H1 (cell line): ENCODE results near the gene YAF2. TPM values are rescaled to one million over a fixed set of nuclear protein-coding genes. Genes with fewer than 3 reads are reported as not detected.

Source experiments
- CTCF ChIA-PET: fragments of 300-600 bp; sonication (Branson Sonifier 250); formaldehyde crosslinking; loops from one replicate; lab custom pipeline; 2021; ENCODE audit not compliant: partially characterized antibody; lab: Charles Lee
- POLR2A ChIA-PET: fragments of 300-600 bp; sonication (Branson Sonifier 250); formaldehyde crosslinking; loops from one replicate; lab custom pipeline; 2021; ENCODE audit warnings: inconsistent platforms; ENCODE audit not compliant: partially characterized antibody; lab: Charles Lee
- DNase-seq, 2 experiments: peaks; one replicate each; pipeline versions ENCODE4 v3.0.0 to v3.0.0-alpha.2; 2010 to 2022; ENCODE audit warnings: low spot score in 2 of 2, low read depth in 1 of 2, mixed read lengths in 1 of 2
- FAIRE-seq: peaks from 2 replicates; lab custom pipeline; 2011; peaks lifted over from hg19 to GRCh38; lab: Jason Lieb, UNC
- H2AFZ ChIP-seq: 2 replicates; pipeline ENCODE4 v1.8.1; 2012; ENCODE audit warnings: low read length, inconsistent platforms
- H2AK5ac ChIP-seq: 2 replicates; pipeline ENCODE4 v1.6.1; 2013; ENCODE audit warnings: low read depth, low read length
- H2BK120ac ChIP-seq: replicated peaks from 2 replicates; pipeline ENCODE3; 2013; ENCODE audit warnings: low read depth, low read length, inconsistent platforms
- H2BK12ac ChIP-seq: 2 replicates; pipeline ENCODE4 v1.6.1; 2013; ENCODE audit warnings: low read depth, low read length
- H2BK15ac ChIP-seq: 2 replicates; pipeline ENCODE4 v1.6.1; 2013; ENCODE audit warnings: low read length
- H2BK20ac ChIP-seq: 2 replicates; pipeline ENCODE4 v1.6.1; 2013; ENCODE audit warnings: low read length
- H2BK5ac ChIP-seq: 2 replicates; pipeline ENCODE4 v1.6.1; 2013; ENCODE audit warnings: low read depth, low read length
- H3K14ac ChIP-seq: 2 replicates; pipeline ENCODE4 v1.6.1; 2013; ENCODE audit warnings: inconsistent platforms; ENCODE audit not compliant: insufficient read length
- H3K18ac ChIP-seq: 2 replicates; pipeline ENCODE4 v1.6.1; 2013; ENCODE audit warnings: low read length; ENCODE audit errors: extremely low read depth
- H3K23ac ChIP-seq: 2 replicates; pipeline ENCODE4 v1.6.1; 2013; ENCODE audit warnings: inconsistent platforms; ENCODE audit not compliant: insufficient read length
- H3K23me2 ChIP-seq: 2 replicates; pipeline ENCODE4 v1.6.1; 2013; ENCODE audit warnings: low read depth, low read length
- H3K27ac ChIP-seq: 2 replicates; pipeline ENCODE4 v1.6.1; 2011; ENCODE audit warnings: low read depth, low read length, inconsistent platforms
- H3K27me3 ChIP-seq, 4 experiments: replicated peaks in 1 of 4; 1 replicate in 1 of 4; 2 replicates in 3 of 4; pipeline versions ENCODE4 v1.6.1 to v1.8.1; 2011 to 2013; ENCODE audit warnings: low read length in 3 of 4, mild to moderate bottlenecking in 3 of 4, inconsistent platforms in 2 of 4, mixed read lengths in 2 of 4, moderate library complexity in 1 of 4; ENCODE audit not compliant: control insufficient read depth in 3 of 4, insufficient read depth in 3 of 4; ENCODE audit errors: extremely low read depth in 1 of 4
- H3K36me3 ChIP-seq, 4 experiments: 2 replicates each; pipeline versions ENCODE4 v1.6.1 to v1.8.1; 2011 to 2013; ENCODE audit warnings: mild to moderate bottlenecking in 4 of 4, low read length in 3 of 4, moderate library complexity in 2 of 4, control low read depth in 1 of 4, inconsistent platforms in 1 of 4; ENCODE audit not compliant: insufficient read depth in 4 of 4, control insufficient read depth in 2 of 4
- H3K4ac ChIP-seq: replicated peaks from 2 replicates; pipeline ENCODE3; 2013; ENCODE audit warnings: low read length, low read depth, mixed read lengths, inconsistent platforms; ENCODE audit not compliant: insufficient read length
- H3K4me1 ChIP-seq, 4 experiments: replicated peaks in 1 of 4; 1 replicate in 1 of 4; 2 replicates in 3 of 4; pipeline versions ENCODE4 v1.6.1 to v1.8.1; 2011 to 2013; ENCODE audit warnings: low read length in 3 of 4, inconsistent platforms in 2 of 4, mixed read lengths in 1 of 4; ENCODE audit not compliant: insufficient read depth in 4 of 4, control insufficient read depth in 3 of 4
- H3K4me2 ChIP-seq, 2 experiments: 2 replicates each; pipeline versions ENCODE4 v1.6.1 to v1.8.1; 2011 to 2013; ENCODE audit warnings: low read depth in 2 of 2, low read length in 2 of 2, control low read depth in 1 of 2, inconsistent platforms in 1 of 2, mild to moderate bottlenecking in 1 of 2; ENCODE audit not compliant: insufficient read depth in 1 of 2
- H3K4me3 ChIP-seq, 4 experiments: fragments of 200-600, 300-600 bp in 1 of 4; sonication (generic), shearing (Covaris generic), sonication (Bioruptor Twin) in 1 of 4; 2 replicates each; pipeline versions ENCODE4 v1.5.1 to v1.8.1; 2011 to 2016; ENCODE audit warnings: low read length in 4 of 4, low read depth in 3 of 4, control low read depth in 2 of 4, inconsistent platforms in 2 of 4, mild to moderate bottlenecking in 2 of 4, mixed read lengths in 1 of 4, moderate library complexity in 1 of 4; ENCODE audit not compliant: insufficient read depth in 2 of 4; ENCODE audit errors: extremely low read depth in 1 of 4
- H3K56ac ChIP-seq: replicated peaks from 2 replicates; pipeline ENCODE3; 2013; ENCODE audit warnings: low read depth, mild to moderate bottlenecking, mixed read lengths, low read length, inconsistent platforms; ENCODE audit not compliant: insufficient read length
- H3K79me1 ChIP-seq: 2 replicates; pipeline ENCODE4 v1.6.1; 2013; ENCODE audit warnings: low read depth, low read length, control low read depth
- H3K79me2 ChIP-seq, 2 experiments: 2 replicates each; pipeline versions ENCODE4 v1.6.1 to v1.8.1; 2012 to 2013; ENCODE audit warnings: low read length in 2 of 2, mild to moderate bottlenecking in 2 of 2, inconsistent platforms in 1 of 2; ENCODE audit not compliant: insufficient read depth in 2 of 2, control insufficient read depth in 1 of 2
- H3K9ac ChIP-seq, 4 experiments: replicated peaks in 1 of 4; 1 replicate in 1 of 4; 2 replicates in 3 of 4; pipeline versions ENCODE4 v1.6.1 to v1.8.1; 2011 to 2013; ENCODE audit warnings: low read depth in 3 of 4, low read length in 3 of 4, control low read depth in 2 of 4, mild to moderate bottlenecking in 2 of 4, moderate library complexity in 2 of 4, inconsistent platforms in 1 of 4; ENCODE audit errors: extremely low read depth in 1 of 4
- H3K9me3 ChIP-seq, 2 experiments: 2 replicates each; pipeline versions ENCODE4 v1.6.1 to v1.8.1; 2012 to 2013; ENCODE audit warnings: mild to moderate bottlenecking in 2 of 2, moderate library complexity in 2 of 2, control low read depth in 1 of 2, inconsistent platforms in 1 of 2, low read depth in 1 of 2, low read length in 1 of 2, mixed read lengths in 1 of 2; ENCODE audit not compliant: insufficient read depth in 2 of 2
- H4K20me1 ChIP-seq, 2 experiments: replicated peaks in 1 of 2; 2 replicates each; pipeline versions ENCODE3 to v1.8.1; 2011 to 2013; ENCODE audit warnings: inconsistent platforms in 2 of 2, low read length in 2 of 2, mild to moderate bottlenecking in 1 of 2; ENCODE audit not compliant: insufficient read depth in 2 of 2, control insufficient read depth in 1 of 2
- H4K5ac ChIP-seq: 2 replicates; pipeline ENCODE4 v1.6.1; 2013; ENCODE audit warnings: low read length, low read depth, mixed read lengths, inconsistent platforms; ENCODE audit not compliant: insufficient read length
- H4K8ac ChIP-seq: 2 replicates; pipeline ENCODE4 v1.8.0; 2013; ENCODE audit warnings: mild to moderate bottlenecking, moderate library complexity, low read length, inconsistent platforms; ENCODE audit not compliant: insufficient read depth; ENCODE audit errors: extremely low read depth
- H4K91ac ChIP-seq: replicated peaks from 2 replicates; pipeline ENCODE3; 2013; ENCODE audit warnings: low read length, mixed read lengths, inconsistent platforms; ENCODE audit not compliant: insufficient read length
- BACH1 ChIP-seq: IDR thresholded peaks from 2 replicates; pipeline ENCODE4 v1.6.1; 2012; ENCODE audit warnings: low read length, improper control_type of control experiment
- CHD1 ChIP-seq: IDR thresholded peaks from 2 replicates; pipeline ENCODE4 v1.6.1; 2012; ENCODE audit warnings: low read depth, low read length, improper control_type of control experiment
- SIX5 ChIP-seq: IDR thresholded peaks from 2 replicates; pipeline ENCODE4 v1.6.1; 2011; ENCODE audit warnings: mild to moderate bottlenecking, low read depth, low read length
- SP1 ChIP-seq: IDR thresholded peaks from 2 replicates; pipeline ENCODE4 v1.6.1; 2011; ENCODE audit warnings: low read depth, low read length
- whole genome bisulfite sequencing, 2 experiments: shearing (Covaris generic) in 1 of 2; methylation state at CpG; one replicate each; pipeline versions ENCODE4 v1.1.6 to v1.1.7; 2013 to 2015; ENCODE audit warnings: low lambda C conversion rate in 2 of 2, mixed read lengths in 2 of 2, inconsistent platforms in 1 of 2, low coverage in 1 of 2, missing lambda C conversion rate in 1 of 2; ENCODE audit not compliant: insufficient replicate concordance in 2 of 2, insufficient coverage in 1 of 2, insufficient read length in 1 of 2; ENCODE audit errors: extremely low coverage in 1 of 2, missing lambda C conversion rate in 1 of 2; 5-methylcytosine and 5-hydroxymethylcytosine counted together
- polyA plus RNA-seq, 7 experiments: library from polyadenylated mRNA; depleted of rRNA in 3 of 7; stranded (reverse) in 5 of 7; unstranded in 2 of 7; fragments of >200 nt in 5 of 7; fragments of 200-250 nt in 2 of 7; gene quantifications; 1 replicate in 5 of 7; 2 replicates in 1 of 7; 4 replicates in 1 of 7; pipeline versions ENCODE4 v1.2.1 to v1.2.3, GENCODE V29; 2011 to 2013; ENCODE audit warnings: missing spikeins in 2 of 7, mixed read lengths in 2 of 7
- total RNA-seq: library from RNA; stranded (reverse); fragmentation: NEBNext Ultra II Directional; extraction: Animal tissue kit (Norgen Biotek cat#: 25700); gene quantifications from 2 replicates; pipeline ENCODE4 v1.2.1, GENCODE V29; 2021

Gene YAF2
- total and polyA plus RNA-seq, 2 of the 8 experiments (the other 6 are each of a cell fraction or from before 2014, with no cell fraction given), result 0.50 to 2.2 TPM

DNA sequence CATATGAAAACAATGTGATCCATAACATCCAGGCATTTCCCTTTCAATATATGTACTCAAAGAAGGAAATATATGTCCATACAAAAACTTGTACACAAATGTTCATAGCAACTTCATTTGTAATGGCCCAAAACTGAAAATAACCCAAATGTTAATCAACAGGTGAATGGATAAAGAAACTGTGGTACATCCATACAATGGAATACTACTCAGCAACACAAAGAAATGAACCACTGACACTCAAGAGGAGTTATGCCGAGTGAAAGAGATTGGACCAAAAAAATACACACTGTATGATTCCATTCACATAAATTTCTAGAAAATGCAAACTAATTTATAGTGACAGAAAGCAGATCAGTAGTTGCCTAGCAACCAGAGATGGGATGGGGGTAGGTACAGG is 63.1 kb downstream of the YAF2 start:
- H2BK20ac ChIP-seq, result no peak overlapping the region
- H3K9me3 ChIP-seq, result no peaks in the 10 kb centered on the region
- no peak overlapping the region for H2BK5ac ChIP-seq
- H3K14ac ChIP-seq, result no peak overlapping the region
- TF ChIP-seq CHD1 (no peak), SIX5 (no peak), SP1 (no peak), BACH1 (no peak)
- ChIA-PET POLR2A (no interaction called here), CTCF (no interaction called here)
- no peak overlapping the region for H4K91ac ChIP-seq
- no peak overlapping the region for H4K5ac ChIP-seq
- H2BK15ac ChIP-seq, result no peak overlapping the region
- H3K4ac ChIP-seq, result no peak overlapping the region
- H3K4me2 ChIP-seq, result no peak overlapping the region
- no peak overlapping the region for H3K18ac ChIP-seq
- no peak overlapping the region for H3K27ac ChIP-seq
- no peaks in the 10 kb centered on the region for H3K79me1 ChIP-seq
- no peak overlapping the region for H3K9ac ChIP-seq
- peaks cover 2% of the 10 kb centered on the region; the same call in 1 of the 2 replicates for H3K23me2 ChIP-seq
- H2AK5ac ChIP-seq, result no peak overlapping the region
- H4K20me1 ChIP-seq, result no peaks in the 10 kb centered on the region
- no peak for DNase-seq
- H2AFZ ChIP-seq, result no peak overlapping the region
- 88% methylated on average over 1 of the region's 1 CpG; no CpG with 5 or more reads in 1 of the 2 experiments for WGBS, 2 experiments
- H3K56ac ChIP-seq, result no peak overlapping the region
- no peaks in the 10 kb centered on the region for H3K36me3 ChIP-seq
- no peak overlapping the region for H3K23ac ChIP-seq
- no peak overlapping the region for H3K4me3 ChIP-seq
- H4K8ac ChIP-seq, result no peak overlapping the region
- H3K4me1 ChIP-seq, result no peaks in the 10 kb centered on the region
- no peak overlapping the region for H2BK12ac ChIP-seq
- no peak overlapping the region for H2BK120ac ChIP-seq
- no peak for FAIRE-seq
- H3K79me2 ChIP-seq, result no peaks in the 10 kb centered on the region
- H3K27me3 ChIP-seq, result no peaks in the 10 kb centered on the region
